ENCODE results near the gene TMEM170B.

The TMEM170B gene, protein sequence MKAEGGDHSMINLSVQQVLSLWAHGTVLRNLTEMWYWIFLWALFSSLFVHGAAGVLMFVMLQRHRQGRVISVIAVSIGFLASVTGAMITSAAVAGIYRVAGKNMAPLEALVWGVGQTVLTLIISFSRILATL

DNA sequence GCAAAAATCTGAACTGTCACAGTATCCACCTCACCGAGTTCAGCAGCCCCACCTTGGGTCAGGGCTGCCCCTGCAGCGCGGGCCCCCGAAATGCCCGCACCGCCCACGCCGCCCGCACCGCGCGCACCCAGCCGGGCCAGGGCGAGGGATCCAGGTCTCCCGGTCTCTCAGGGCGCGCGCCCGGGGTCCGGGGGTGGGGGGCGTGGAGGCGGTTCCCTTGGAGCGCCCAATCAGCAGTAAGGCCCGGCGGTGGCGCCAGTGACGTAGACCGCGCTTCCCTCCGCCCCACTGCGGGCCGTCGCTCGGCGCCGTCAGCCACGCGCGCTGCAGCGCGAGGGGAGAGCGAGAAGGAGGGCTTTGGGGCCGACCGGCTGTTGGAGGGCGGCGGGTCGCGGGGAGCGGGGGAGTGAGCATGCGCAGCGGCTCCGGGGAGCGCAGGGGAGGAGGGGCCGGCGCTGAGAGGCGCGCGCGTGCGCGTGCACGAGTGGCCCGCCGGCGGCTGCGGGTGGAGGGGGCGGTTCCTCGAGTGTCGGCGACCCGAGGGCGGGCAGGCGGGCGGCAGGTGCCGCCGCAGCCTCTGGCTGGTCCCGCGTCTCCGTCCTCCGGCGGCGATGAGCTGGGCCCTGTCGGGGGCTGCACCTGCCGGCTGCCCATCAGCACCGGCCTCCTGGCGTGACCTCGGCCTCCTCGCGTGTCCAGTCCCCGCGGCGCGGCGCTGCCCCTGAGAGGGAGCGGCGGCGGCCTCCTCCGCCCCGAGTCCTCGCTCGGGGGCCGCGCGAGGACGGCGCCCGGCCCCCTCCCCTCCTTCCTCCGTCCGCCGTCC, at the start of gene TMEM170B:
TMEM170B (plus strand) TSS at position 521 of the 823 bp plus-strand sequence. CDS start 529 bp downstream, outside the sequence.
- peak; percentile 92 for DNase-seq

DNA sequence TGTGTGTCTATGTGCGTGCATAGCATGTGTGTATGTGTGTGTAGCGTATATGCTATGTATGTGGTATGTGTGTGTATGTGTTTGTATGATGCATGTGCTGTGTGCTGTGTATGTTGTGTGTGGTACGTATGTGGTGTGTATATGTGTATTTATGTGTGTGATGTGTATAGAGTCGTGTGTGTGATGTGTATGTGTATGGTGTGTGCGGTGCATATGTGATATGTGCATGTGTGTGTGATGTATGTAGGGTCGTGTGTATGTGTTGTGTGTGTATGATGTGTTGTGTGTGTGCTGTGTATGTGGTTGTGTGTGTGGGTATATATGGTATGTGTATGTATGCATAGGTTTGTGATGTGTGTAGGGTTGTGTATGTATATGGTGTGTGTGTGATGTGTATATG, 46.6 kb upstream of the TMEM170B start:
- no peak for DNase-seq

DNA sequence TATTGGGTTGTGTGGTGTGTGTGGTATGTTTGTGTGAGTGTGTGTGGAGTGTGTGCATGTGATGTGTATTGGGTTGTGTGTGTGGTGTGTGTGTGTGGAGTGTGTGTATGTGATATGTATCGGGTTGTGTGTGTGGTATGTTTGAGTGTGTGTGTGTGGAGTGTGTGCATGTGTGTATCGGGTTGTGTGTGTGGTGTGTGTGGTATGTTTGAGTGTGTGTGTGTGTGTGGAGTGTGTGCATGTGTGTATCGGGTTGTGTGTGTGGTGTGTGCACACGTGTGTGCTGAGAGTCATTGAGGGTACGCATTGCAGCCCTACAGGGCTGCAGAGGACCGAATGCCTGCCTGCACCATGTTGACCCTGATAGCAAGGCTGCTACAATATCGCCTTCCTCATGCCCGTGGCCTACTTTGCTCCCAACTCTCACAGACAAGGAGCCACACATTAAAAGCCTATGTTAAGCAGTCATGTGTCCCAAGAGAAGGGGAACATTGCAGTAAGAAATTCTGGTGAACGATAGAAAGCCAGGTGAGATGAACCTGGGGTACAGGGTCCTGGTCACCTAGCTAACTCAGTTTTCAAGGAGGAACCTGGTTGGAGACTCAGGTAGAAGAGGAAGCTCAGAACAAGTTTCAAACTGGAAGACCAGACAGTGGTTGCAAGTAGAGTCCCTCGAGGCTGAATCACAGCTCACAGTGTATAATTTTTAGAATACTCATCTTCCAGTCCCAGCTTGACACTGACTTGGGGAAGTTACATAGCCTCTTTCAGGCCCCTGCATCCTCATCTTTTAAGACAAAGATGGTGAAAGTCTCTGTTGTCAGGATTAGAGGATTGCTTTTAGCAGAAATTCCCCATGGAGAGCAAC, 45.7 kb upstream of the TMEM170B start:
- DNase-seq, result no peak

DNA sequence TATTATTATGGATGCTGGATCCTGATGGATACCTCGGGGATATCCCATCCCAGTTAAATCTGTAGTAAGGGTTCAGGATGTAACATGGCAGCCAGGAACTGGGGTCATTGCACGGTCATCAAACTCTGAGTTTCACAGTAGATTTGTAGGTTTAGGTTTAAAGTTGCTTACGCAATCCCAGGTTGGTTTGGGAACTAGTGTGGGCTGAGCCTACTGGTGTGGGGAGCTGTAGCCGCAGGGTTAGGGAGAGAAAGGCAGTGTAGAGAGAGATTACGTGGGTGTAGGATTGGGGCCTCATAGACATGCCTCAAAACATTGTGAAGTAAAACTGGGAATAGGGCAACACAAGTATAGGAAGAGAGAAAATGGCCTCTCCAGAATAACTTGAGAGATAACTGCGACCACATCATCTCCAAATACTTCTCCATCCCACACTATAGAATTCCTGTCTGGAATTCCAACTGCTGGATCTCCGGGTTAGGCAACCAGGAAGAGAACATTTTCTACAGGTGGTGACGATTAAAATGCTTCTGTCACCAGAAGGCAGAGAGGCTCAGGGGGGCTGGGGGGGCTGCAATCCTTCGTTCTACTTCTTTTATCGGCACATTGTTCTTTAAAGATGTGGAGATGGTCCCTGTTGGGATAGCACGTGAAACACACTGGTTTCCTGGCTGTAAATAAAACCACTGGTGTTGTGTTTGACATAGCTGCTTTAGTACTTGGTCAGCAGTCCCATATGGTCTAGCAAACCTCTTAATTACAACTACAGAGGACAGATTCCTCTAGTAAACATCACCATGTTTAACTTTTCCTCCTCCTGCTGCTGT, 44.9 kb upstream of the TMEM170B start:
- no peak for DNase-seq

- DNase-seq, result no peak
These were observed 43.6 kb upstream of the TMEM170B start for GRCh38 chr6:11493974-11494373.

GRCh38 chr6:11494786-11495564, 42.6 kb upstream of the TMEM170B start:
- no peak for DNase-seq

DNA sequence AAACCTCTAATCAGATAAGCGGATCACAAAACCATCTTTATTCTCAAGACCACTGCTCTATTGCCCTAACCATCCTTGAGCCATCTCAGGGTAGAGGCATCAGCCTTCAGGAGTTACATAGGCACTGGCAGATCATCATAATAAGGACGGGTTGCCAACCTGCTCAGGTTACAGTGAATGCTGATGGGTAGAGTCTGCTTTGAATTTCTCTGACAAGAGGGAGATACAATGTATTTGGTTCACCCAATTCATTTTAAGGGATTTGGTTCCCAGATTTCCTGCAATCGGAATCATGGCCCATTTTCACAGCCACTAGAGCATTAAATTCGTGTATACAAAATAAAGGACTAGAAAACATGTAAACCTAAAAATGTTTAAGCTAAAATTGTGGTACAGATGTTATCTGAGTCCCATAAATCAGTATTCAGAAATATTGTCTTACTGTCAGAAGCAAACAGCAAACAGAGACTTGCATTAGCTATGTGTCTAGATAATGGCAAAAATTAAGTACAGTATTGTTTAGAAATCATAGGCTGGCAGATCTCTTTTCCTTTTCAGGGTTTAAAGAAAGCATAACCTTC, 41.9 kb upstream of the TMEM170B start:
- no peak for DNase-seq

DNA sequence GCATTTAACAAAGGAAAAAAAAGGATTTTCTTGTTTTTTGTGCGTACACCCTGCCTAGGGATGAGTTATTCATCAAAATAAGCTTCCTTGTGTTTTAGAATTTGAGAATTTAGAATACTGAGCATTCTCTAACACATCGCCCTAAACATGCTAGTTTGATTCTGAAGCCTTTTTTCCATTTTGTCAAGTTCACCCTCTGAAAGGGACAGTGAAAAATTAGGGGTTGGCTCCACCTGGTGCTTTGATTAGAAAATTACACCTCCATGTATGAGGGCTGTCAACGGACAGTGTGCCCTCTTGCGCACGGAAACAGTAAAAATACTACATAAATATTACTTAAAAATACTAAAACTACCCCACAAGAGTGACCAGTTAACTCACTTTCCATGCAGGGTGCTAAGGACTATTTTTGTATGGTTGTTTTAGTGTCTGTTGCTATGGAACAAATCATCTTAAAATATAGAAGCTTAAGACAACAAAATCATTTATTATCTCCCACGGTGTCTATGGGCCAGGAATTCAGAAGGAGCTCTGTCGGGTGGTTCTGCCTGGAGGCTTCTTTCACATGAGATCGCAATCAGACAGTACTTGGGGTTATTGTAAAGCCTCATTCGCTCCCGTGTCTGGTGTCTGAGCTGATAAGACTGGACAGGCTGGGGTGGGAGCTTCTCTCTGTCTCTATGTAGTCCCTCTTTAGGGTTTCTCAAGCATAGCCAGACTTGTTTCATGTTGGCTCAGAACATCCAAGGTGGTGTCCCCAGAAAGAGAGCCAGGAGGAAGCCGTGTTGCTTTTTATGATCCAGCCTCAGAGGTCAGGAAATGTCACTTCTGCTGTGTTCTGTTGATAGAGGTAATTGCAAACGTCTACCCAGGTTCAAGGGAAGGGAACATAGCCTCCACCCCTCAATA, 41.1 kb upstream of the TMEM170B start:
- DNase-seq, result peak; percentile 65

DNA sequence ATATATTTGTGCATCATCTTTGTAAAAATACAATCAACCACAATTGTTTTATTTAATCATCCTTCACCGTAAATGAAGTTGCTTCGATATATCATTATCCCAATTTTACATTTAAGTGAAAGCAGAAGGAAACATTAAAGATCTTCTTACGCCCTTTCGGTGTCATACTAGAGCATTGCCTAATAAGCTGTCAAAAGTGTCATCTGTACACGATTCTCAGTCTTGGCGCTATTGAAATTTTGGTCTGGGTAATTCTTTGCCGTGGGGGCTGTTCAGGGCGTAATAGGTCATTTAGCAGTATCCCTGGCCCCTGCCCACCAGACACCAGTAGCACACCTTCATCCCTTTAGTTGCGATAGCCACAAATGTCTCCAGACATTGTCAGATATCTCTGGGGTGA, 40.4 kb upstream of the TMEM170B start:
- no peak for DNase-seq

DNA sequence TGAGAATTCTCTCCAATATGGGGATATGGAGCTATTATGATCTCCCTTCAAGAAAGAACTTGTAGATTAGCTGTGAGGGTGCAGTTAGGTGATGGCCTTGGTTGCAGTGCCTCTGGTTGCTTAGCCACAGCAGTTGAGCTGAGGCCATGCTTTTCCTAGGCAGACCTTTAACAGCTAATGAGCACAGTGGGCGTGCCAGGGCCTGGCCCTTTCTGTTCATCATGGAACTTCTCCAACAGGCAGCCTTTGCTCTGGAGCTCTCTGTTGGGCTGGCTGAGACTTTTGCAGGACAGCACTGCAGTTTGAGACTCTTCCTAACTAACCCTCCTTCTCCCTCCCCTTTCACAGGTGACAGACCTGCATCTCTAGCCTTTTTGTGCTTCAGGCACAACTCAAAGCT, 39.7 kb upstream of the TMEM170B start:
- peak; percentile 17 for DNase-seq

DNA sequence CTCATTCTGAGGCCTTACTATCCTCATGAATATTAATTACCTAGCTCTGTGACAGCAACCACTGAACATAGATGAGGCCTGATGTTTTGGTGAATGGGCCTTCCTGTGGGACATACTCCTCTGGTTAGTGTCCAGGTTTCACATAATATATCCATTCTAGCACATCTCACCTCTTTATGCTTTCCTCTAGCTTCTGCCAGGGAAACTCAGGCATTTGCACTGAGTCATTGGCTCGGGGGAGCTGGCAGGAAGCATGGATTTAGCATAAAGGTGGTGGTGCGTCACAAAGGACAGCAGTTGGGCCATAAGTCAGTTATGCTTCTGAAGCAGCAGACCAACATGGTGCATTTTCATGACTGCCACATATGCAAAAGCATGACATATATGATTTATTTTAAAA, 37.5 kb upstream of the TMEM170B start:
- no peak for DNase-seq

GRCh38 chr6:11509471-11509870, 28.1 kb upstream of the TMEM170B start:
- no peak for DNase-seq

DNA sequence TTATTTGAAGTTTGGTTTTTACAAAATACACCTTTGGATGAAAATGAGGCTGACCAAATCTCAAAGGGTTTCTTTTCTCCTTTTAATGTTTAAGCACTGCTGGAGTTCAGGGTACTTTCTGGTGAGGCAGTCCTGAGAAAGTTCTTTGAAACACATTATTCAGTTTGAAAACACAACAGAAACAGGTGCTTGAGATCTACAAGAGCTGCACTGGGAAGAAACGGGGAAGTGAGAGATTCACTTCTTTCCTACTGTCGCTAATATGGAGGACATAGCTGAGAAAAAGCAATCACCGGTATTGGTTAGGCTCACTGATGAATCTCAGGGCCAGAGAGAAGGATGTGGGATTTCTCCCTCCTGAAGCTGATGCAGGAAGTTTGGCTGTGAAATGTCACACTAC, 22.9 kb upstream of the TMEM170B start:
- no peak for DNase-seq

DNA sequence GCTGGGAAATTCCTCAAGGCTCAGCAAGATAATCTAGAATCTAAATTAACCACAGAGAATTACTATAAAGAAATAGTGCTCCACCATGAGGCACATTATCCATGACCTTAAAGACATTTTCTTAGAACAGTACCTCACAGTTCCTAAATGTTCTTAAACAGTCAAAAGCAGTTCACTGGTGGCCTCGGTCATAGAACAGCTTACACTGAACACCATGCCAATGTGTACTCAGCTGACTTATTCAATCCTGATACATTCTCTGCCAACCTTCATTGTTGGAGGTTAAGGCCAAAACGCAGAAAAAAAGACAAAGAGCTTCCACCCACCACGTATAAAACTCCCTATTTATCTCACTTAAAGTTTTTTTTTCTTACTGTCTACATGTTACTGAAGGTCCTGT, 21.8 kb upstream of the TMEM170B start:
- DNase-seq, result no peak

GRCh38 chr6:11522812-11523605, 14.5 kb upstream of the TMEM170B start:
- no peak for DNase-seq

GRCh38 chr6:11525468-11526155, 11.9 kb upstream of the TMEM170B start:
- no peak for DNase-seq

GRCh38 chr6:11526156-11526505, 11.4 kb upstream of the TMEM170B start:
- no peak for DNase-seq

DNA sequence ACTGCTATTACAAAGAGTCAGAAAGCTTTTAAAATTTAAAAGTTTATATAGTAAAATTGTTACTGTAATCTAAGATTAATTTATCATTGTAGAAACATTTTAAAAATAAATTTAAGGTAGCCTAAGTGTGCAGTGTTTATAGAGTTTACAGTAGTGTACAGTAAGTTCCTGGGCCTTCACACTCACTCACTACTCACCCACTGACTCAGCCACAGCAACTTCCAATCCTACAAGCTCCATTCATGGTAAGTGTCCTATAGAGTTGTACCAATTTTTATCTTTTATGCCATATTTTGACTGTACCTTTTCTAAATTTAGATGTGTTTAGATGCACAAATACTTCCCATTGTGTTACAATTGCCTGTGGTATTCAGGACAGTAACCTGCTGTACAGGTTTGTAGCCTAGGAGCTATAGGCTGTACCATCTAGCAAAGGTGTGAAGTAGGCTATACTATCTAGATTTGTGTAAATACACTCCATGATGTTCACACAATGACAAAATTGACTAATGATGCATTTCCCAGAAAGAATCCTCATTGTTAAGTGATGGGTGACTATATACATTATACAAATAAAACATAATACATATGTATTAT, 10.2 kb upstream of the TMEM170B start:
- DNase-seq, result no peak

GRCh38 chr6:11528996-11529395, 8.6 kb upstream of the TMEM170B start:
- DNase-seq, result no peak

Data from NCI-H446 treated with DMSO at 0.1 percent for 48 hours (cell line).